ENCODE data around the gene KLK7. TPM values are rescaled to one million over a fixed set of nuclear protein-coding genes. Genes with fewer than 3 reads are reported as not detected.

The KLK7 gene
- not detected in 2 replicates for total RNA-seq (2014; rRNA removed; shearing (Covaris generic); ENCODE audit: low replicate concordance)

- Histone ChIP-seq H3K4me3 (ENCODE audit: low read length) (no peak within 1 kb of the TSS), H3K9ac (ENCODE audit: low read length) (no peak within 1 kb of the TSS), H4K20me1 (ENCODE audit: insufficient read depth, low read depth, low read length) (no peaks in the 10 kb centered on the region), H3K4me2 (ENCODE audit: low read depth, low read length, poor library complexity, severe bottlenecking) (no peak within 1 kb of the TSS), H3K79me2 (ENCODE audit: low read length) (no peaks in the 10 kb centered on the region), H3K9me3 (ENCODE audit: low read length) (no peaks in the 10 kb centered on the region), H3K4me1 (ENCODE audit: low read length) (no peaks in the 10 kb centered on the region), H3K27ac (ENCODE audit: low read length) (no peak within 1 kb of the TSS), H2AFZ (ENCODE audit: low read length) (no peak within 1 kb of the TSS), H3K36me3 (ENCODE audit: insufficient read depth, low read length) (no peaks in the 10 kb centered on the region), H3K27me3 (ENCODE audit: low read length) (no peaks in the 10 kb centered on the region), H3K9me2 (replicated peaks; ENCODE audit: insufficient read depth, low read length) (no peaks in the 10 kb centered on the region)
- no peak for DNase-seq
These were observed at the start of gene KLK7 for GRCh38 chr19:50983625-50984292. KLK7 (minus strand) TSS chr19:50983917; CDS start chr19:50982399, 1,518 bp downstream.

- H3K27me3 ChIP-seq (ENCODE audit: low read length) = no peaks in the 10 kb centered on the region
- H3K9me2 ChIP-seq (replicated peaks; ENCODE audit: insufficient read depth, low read length) = no peaks in the 10 kb centered on the region
- no peak for DNase-seq
- no peaks in the 10 kb centered on the region for H3K36me3 ChIP-seq (ENCODE audit: insufficient read depth, low read length)
- no peak overlapping the region for H3K4me3 ChIP-seq (ENCODE audit: low read length)
- no peak overlapping the region for H3K9ac ChIP-seq (ENCODE audit: low read length)
- no peaks in the 10 kb centered on the region for H4K20me1 ChIP-seq (ENCODE audit: insufficient read depth, low read depth, low read length)
- no peaks in the 10 kb centered on the region for H3K79me2 ChIP-seq (ENCODE audit: low read length)
- no peak overlapping the region for H3K4me2 ChIP-seq (ENCODE audit: low read depth, low read length, poor library complexity, severe bottlenecking)
- no peaks in the 10 kb centered on the region for H3K4me1 ChIP-seq (ENCODE audit: low read length)
- no peaks in the 10 kb centered on the region for H3K9me3 ChIP-seq (ENCODE audit: low read length)
- no peak overlapping the region for H2AFZ ChIP-seq (ENCODE audit: low read length)
- H3K27ac ChIP-seq (ENCODE audit: low read length) = no peak overlapping the region
These were observed 48.1 kb upstream of the KLK7 start for GRCh38 chr19:51031880-51032225.

GRCh38 chr19:51031220-51031879 lies 47.6 kb upstream of the KLK7 start:
- Histone ChIP-seq H2AFZ (ENCODE audit: low read length) (no peak overlapping the region), H3K9ac (ENCODE audit: low read length) (no peak overlapping the region), H3K36me3 (ENCODE audit: insufficient read depth, low read length) (no peaks in the 10 kb centered on the region), H3K27ac (ENCODE audit: low read length) (no peak overlapping the region), H3K79me2 (ENCODE audit: low read length) (no peaks in the 10 kb centered on the region), H3K27me3 (ENCODE audit: low read length) (no peaks in the 10 kb centered on the region), H3K4me3 (ENCODE audit: low read length) (no peak overlapping the region), H3K4me2 (ENCODE audit: low read depth, low read length, poor library complexity, severe bottlenecking) (no peak overlapping the region), H4K20me1 (ENCODE audit: insufficient read depth, low read depth, low read length) (no peaks in the 10 kb centered on the region), H3K9me2 (replicated peaks; ENCODE audit: insufficient read depth, low read length) (no peaks in the 10 kb centered on the region), H3K9me3 (ENCODE audit: low read length) (no peaks in the 10 kb centered on the region), H3K4me1 (ENCODE audit: low read length) (no peaks in the 10 kb centered on the region)
- DNase-seq = no peak

- Histone ChIP-seq H3K9me3 (ENCODE audit: low read length) (no peaks in the 10 kb centered on the region), H3K27me3 (ENCODE audit: low read length) (no peaks in the 10 kb centered on the region), H3K9me2 (replicated peaks; ENCODE audit: insufficient read depth, low read length) (no peaks in the 10 kb centered on the region), H2AFZ (ENCODE audit: low read length) (no peak overlapping the region), H4K20me1 (ENCODE audit: insufficient read depth, low read depth, low read length) (no peaks in the 10 kb centered on the region), H3K4me3 (ENCODE audit: low read length) (no peak overlapping the region), H3K36me3 (ENCODE audit: insufficient read depth, low read length) (no peaks in the 10 kb centered on the region), H3K4me2 (ENCODE audit: low read depth, low read length, poor library complexity, severe bottlenecking) (no peak overlapping the region), H3K4me1 (ENCODE audit: low read length) (no peaks in the 10 kb centered on the region), H3K9ac (ENCODE audit: low read length) (no peak overlapping the region), H3K27ac (ENCODE audit: low read length) (no peak overlapping the region), H3K79me2 (ENCODE audit: low read length) (no peaks in the 10 kb centered on the region)
- DNase-seq = no peak
These were observed 46.9 kb upstream of the KLK7 start for GRCh38 chr19:51030631-51031030.

GRCh38 chr19:51029718-51030117 lies 46.0 kb upstream of the KLK7 start:
- H3K36me3 ChIP-seq (ENCODE audit: insufficient read depth, low read length) = no peaks in the 10 kb centered on the region
- H3K4me2 ChIP-seq (ENCODE audit: low read depth, low read length, poor library complexity, severe bottlenecking) = no peak overlapping the region
- no peaks in the 10 kb centered on the region for H3K4me1 ChIP-seq (ENCODE audit: low read length)
- no peaks in the 10 kb centered on the region for H3K79me2 ChIP-seq (ENCODE audit: low read length)
- H3K9me2 ChIP-seq (replicated peaks; ENCODE audit: insufficient read depth, low read length) = no peaks in the 10 kb centered on the region
- H3K27me3 ChIP-seq (ENCODE audit: low read length) = no peaks in the 10 kb centered on the region
- H3K9ac ChIP-seq (ENCODE audit: low read length) = no peak overlapping the region
- no peaks in the 10 kb centered on the region for H3K9me3 ChIP-seq (ENCODE audit: low read length)
- no peaks in the 10 kb centered on the region for H4K20me1 ChIP-seq (ENCODE audit: insufficient read depth, low read depth, low read length)
- DNase-seq = peak; percentile 69
- H3K27ac ChIP-seq (ENCODE audit: low read length) = no peak overlapping the region
- H3K4me3 ChIP-seq (ENCODE audit: low read length) = no peak overlapping the region
- H2AFZ ChIP-seq (ENCODE audit: low read length) = no peak overlapping the region

- Histone ChIP-seq H3K9me2 (replicated peaks; ENCODE audit: insufficient read depth, low read length) (no peaks in the 10 kb centered on the region), H3K4me2 (ENCODE audit: low read depth, low read length, poor library complexity, severe bottlenecking) (no peak overlapping the region), H3K27me3 (ENCODE audit: low read length) (no peaks in the 10 kb centered on the region), H3K9ac (ENCODE audit: low read length) (no peak overlapping the region), H3K27ac (ENCODE audit: low read length) (no peak overlapping the region), H2AFZ (ENCODE audit: low read length) (no peak overlapping the region), H4K20me1 (ENCODE audit: insufficient read depth, low read depth, low read length) (no peaks in the 10 kb centered on the region), H3K4me1 (ENCODE audit: low read length) (no peaks in the 10 kb centered on the region), H3K79me2 (ENCODE audit: low read length) (no peaks in the 10 kb centered on the region), H3K4me3 (ENCODE audit: low read length) (no peak overlapping the region), H3K36me3 (ENCODE audit: insufficient read depth, low read length) (no peaks in the 10 kb centered on the region), H3K9me3 (ENCODE audit: low read length) (no peaks in the 10 kb centered on the region)
- DNase-seq = no peak
These were observed 44.2 kb upstream of the KLK7 start for GRCh38 chr19:51027873-51028272.

- no peaks in the 10 kb centered on the region for H3K9me3 ChIP-seq (ENCODE audit: low read length)
- no peaks in the 10 kb centered on the region for H3K36me3 ChIP-seq (ENCODE audit: insufficient read depth, low read length)
- no peak overlapping the region for H3K27ac ChIP-seq (ENCODE audit: low read length)
- H2AFZ ChIP-seq (ENCODE audit: low read length) = no peak overlapping the region
- no peaks in the 10 kb centered on the region for H3K9me2 ChIP-seq (replicated peaks; ENCODE audit: insufficient read depth, low read length)
- H3K79me2 ChIP-seq (ENCODE audit: low read length) = no peaks in the 10 kb centered on the region
- no peak overlapping the region for H3K4me2 ChIP-seq (ENCODE audit: low read depth, low read length, poor library complexity, severe bottlenecking)
- H3K4me3 ChIP-seq (ENCODE audit: low read length) = no peak overlapping the region
- no peaks in the 10 kb centered on the region for H4K20me1 ChIP-seq (ENCODE audit: insufficient read depth, low read depth, low read length)
- no peaks in the 10 kb centered on the region for H3K4me1 ChIP-seq (ENCODE audit: low read length)
- DNase-seq = no peak
- H3K27me3 ChIP-seq (ENCODE audit: low read length) = no peaks in the 10 kb centered on the region
- no peak overlapping the region for H3K9ac ChIP-seq (ENCODE audit: low read length)
These were observed 43.5 kb upstream of the KLK7 start for GRCh38 chr19:51027126-51027806.

- Histone ChIP-seq H4K20me1 (ENCODE audit: insufficient read depth, low read depth, low read length) (no peaks in the 10 kb centered on the region), H3K9me3 (ENCODE audit: low read length) (no peaks in the 10 kb centered on the region), H3K4me2 (ENCODE audit: low read depth, low read length, poor library complexity, severe bottlenecking) (no peak within 1 kb of the TSS), H2AFZ (ENCODE audit: low read length) (no peak within 1 kb of the TSS), H3K4me3 (ENCODE audit: low read length) (no peak within 1 kb of the TSS), H3K79me2 (ENCODE audit: low read length) (no peaks in the 10 kb centered on the region), H3K9me2 (replicated peaks; ENCODE audit: insufficient read depth, low read length) (no peaks in the 10 kb centered on the region), H3K4me1 (ENCODE audit: low read length) (no peaks in the 10 kb centered on the region), H3K9ac (ENCODE audit: low read length) (no peak within 1 kb of the TSS), H3K27ac (ENCODE audit: low read length) (no peak within 1 kb of the TSS), H3K36me3 (ENCODE audit: insufficient read depth, low read length) (no peaks in the 10 kb centered on the region), H3K27me3 (ENCODE audit: low read length) (no peaks in the 10 kb centered on the region)
- DNase-seq = no peak
These were observed 42.8 kb upstream of the KLK7 start, which contains the start of gene KLK11 for GRCh38 chr19:51026554-51026831. KLK11 (minus strand) TSS chr19:51026616; CDS start chr19:51025631, 985 bp downstream.

All from Karpas-422 (cell line).